Transverse colon (tissue), 4 donors: ENCODE data around the gene CLTC. TPM values are rescaled to one million over a fixed set of nuclear protein-coding genes. Genes with fewer than 3 reads are reported as not detected.

ENCODE experiments used
- DNase-seq: peaks from one replicate; pipeline ENCODE4 v3.0.0-alpha.2; 2019
- H3K27ac ChIP-seq, 4 donors: fragments of 200-600 bp; sonication (generic); 2 replicates each; pipeline ENCODE4 v1.5.1; 2016 to 2018; ENCODE audit warnings: inconsistent platforms in 4 of 4
- H3K27me3 ChIP-seq: fragments of 200-600 bp; sonication (generic); 2 replicates; pipeline ENCODE4 v1.5.1; 2017; ENCODE audit warnings: inconsistent platforms
- H3K36me3 ChIP-seq, 4 donors: fragments of 200-600 bp; sonication (generic); 2 replicates each; pipeline ENCODE4 v1.5.1; 2017 to 2019; ENCODE audit warnings: inconsistent platforms in 4 of 4
- H3K4me1 ChIP-seq, 4 donors: fragments of 200-600 bp; sonication (generic); 2 replicates each; pipeline ENCODE4 v1.5.1; 2017 to 2020; ENCODE audit warnings: inconsistent platforms in 4 of 4
- H3K4me3 ChIP-seq, 4 donors: fragments of 200-600 bp; sonication (generic); 1 replicate in 1 of 4; 2 replicates in 3 of 4; pipeline versions ENCODE4 v1.5.1 to v1.6.1; 2017 to 2019; ENCODE audit warnings: inconsistent platforms in 4 of 4
- H3K9me3 ChIP-seq, 2 donors: fragments of 200-600 bp; sonication (generic); 2 replicates each; pipeline ENCODE4 v1.5.1; 2017 to 2019; ENCODE audit warnings: inconsistent platforms in 2 of 2
- CTCF ChIP-seq, 5 experiments: fragments of 200-600 bp in 3 of 5; fragments of 450-650 bp in 2 of 5; sonication (generic) in 3 of 5; IDR thresholded peaks; 1 replicate in 2 of 5; 2 replicates in 3 of 5; pipeline ENCODE4 v1.5.1; 2016 to 2017; ENCODE audit warnings: antibody characterized with exemption in 5 of 5, inconsistent platforms in 3 of 5, mild to moderate bottlenecking in 2 of 5, moderate library complexity in 1 of 5
- EP300 ChIP-seq: sonication (generic); formaldehyde crosslinking; IDR thresholded peaks from one replicate; pipeline ENCODE4 v1.6.1; 2017; ENCODE audit warnings: antibody characterized with exemption, low read depth
- POLR2A ChIP-seq: fragments of 450-650 bp; IDR thresholded peaks from one replicate; pipeline ENCODE4 v1.6.1; 2016; ENCODE audit warnings: antibody characterized with exemption, mild to moderate bottlenecking, moderate library complexity
- POLR2AphosphoS5 ChIP-seq, 3 donors: sonication (generic); formaldehyde crosslinking; IDR thresholded peaks; one replicate each; pipeline ENCODE4 v1.6.1; 2016; ENCODE audit warnings: antibody characterized with exemption in 3 of 3
- WGBS, 2 donors: methylation state at CpG; one replicate each; pipeline ENCODE4 v1.1.5; 2018; ENCODE audit warnings: low coverage in 1 of 2; 5-methylcytosine and 5-hydroxymethylcytosine counted together
- in situ Hi-C, 4 donors: fragments of 200-750 bp; cut with MboI; loops; one replicate each; pipeline versions ENCODE4 v1.15.0 to v1.15.1; 2017; ENCODE audit warnings: low sequenced_read_pairs in 3 of 4, low pct_ligation_motif_present in 1 of 4, low pct_unique_long_range_greater_than_20kb in 1 of 4
- intact Hi-C: fragments of 100-400 bp; cut with DNase I; formaldehyde crosslinking; loops from one replicate; pipeline ENCODE4 v1.15.1; 2023; ENCODE audit warnings: low total_unique reads
- total RNA-seq, 4 donors: library from RNA; depleted of rRNA; stranded (reverse); fragments of >200 nt; gene quantifications; one replicate each; pipeline ENCODE4 v1.1.0, GENCODE V29; 2016

Gene CLTC
- total RNA-seq, 4 donors from 2014 or later = 165 to 283 (median 242) TPM

DNA sequence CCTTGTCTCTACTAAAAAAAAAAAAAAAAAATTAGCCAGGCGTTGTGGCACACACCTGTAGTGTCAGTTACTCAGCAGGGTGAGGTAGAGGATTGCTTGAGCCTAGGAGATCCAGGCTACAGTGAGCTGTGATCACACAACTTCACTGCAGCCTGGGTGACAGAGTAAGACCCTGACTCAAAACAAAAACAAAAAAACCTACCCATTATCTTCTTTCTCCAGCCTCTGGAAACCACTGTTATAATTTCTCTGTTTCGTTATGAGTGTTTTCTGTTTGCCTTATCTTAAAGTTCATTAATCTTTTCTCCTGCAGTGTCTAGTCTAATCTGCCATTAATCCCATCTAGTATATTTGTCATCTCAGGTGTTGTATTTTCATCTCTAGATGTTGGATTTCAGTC lies 18.6 kb upstream of the CLTC start:
- H3K9me3 ChIP-seq = no peaks in the 10 kb centered on the region
- DNase-seq = no peak
- H3K27ac ChIP-seq = no peak overlapping the region
- in situ Hi-C loops = no loop called here
- intact Hi-C loops = no loop called here
- peaks cover 0 to 26% (median 11%) of the 10 kb centered on the region in 4 donors for H3K36me3 ChIP-seq
- H3K4me3 ChIP-seq = no peak overlapping the region
- H3K4me1 ChIP-seq = no peaks in the 10 kb centered on the region
- no peak for TF ChIP-seq POLR2A
- TF ChIP-seq POLR2AphosphoS5 (IDR thresholded peaks at IDR 0.05) = no peak
- no peak for TF ChIP-seq EP300
- TF ChIP-seq CTCF (IDR thresholded peaks at IDR 0.05) = no peak
- no peaks in the 10 kb centered on the region for H3K27me3 ChIP-seq
- WGBS, 2 donors = 80 to 92% methylated on average over 1 to 2 of the region's 2 CpGs

DNA sequence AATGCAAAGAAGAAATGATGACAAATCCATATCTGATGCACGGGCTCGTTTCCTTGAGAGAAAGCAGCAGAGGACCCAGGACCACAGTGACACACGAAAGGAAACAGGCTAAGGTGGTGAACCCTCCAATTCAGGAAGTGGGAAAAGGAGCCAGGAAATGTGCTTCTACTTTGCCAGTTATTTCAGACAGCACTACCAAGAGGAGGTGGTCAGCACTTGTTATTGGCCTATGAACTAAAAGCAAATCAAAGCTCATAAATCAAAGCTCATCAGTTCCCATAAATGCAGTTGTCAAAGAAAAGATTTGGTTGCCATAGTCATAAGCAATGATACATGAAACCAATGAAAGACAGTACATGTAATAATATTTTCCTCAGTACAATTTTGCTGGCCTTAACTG lies 12.6 kb upstream of the CLTC start:
- Histone ChIP-seq H3K9me3 (no peaks in the 10 kb centered on the region), H3K36me3 (peaks cover 0 to 22% (median 10%) of the 10 kb centered on the region in 4 donors), H3K4me3 (no peak overlapping the region), H3K27me3 (no peaks in the 10 kb centered on the region), H3K27ac (no peak overlapping the region), H3K4me1 (no peaks in the 10 kb centered on the region)
- TF ChIP-seq POLR2A = no peak
- TF ChIP-seq EP300 = no peak
- no peak for TF ChIP-seq POLR2AphosphoS5 (IDR thresholded peaks at IDR 0.05)
- no peak for TF ChIP-seq CTCF (IDR thresholded peaks at IDR 0.05)
- no peak for DNase-seq
- intact Hi-C loops (no loop called here), in situ Hi-C loops (no loop called here)
- 76 to 83% methylated on average over 3 of the region's 3 CpGs for WGBS, 2 donors

- intact Hi-C loops = no loop called here
Measured at GRCh38 chr17:59607817-59608403, 11.8 kb upstream of the CLTC start.

DNA sequence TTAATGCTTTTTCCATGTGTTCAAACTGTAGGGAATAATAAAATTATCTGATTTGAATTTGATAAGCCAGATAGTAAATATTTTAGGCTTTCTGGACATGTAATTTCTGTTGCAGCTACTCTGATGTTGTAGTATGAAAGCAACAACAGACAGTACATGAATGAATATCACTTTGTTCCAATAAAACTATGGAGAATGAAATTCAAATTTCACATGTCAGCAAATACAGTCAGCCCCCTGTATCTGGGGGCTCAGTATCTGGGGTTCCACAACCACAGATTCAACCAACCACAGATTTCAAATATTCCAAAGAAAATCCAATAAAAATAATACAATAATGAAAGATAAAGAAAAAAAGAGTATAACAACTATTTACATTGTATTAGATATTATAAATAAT lies 8.2 kb upstream of the CLTC start:
- H3K27ac ChIP-seq = no peak overlapping the region
- H3K4me1 ChIP-seq = peaks cover 0 to under 1% (median 0%) of the 10 kb centered on the region in 4 donors
- H3K9me3 ChIP-seq = no peaks in the 10 kb centered on the region
- H3K4me3 ChIP-seq = no peak overlapping the region
- TF ChIP-seq EP300 (no peak), POLR2AphosphoS5 (IDR thresholded peaks at IDR 0.05) (no peak), CTCF (IDR thresholded peaks at IDR 0.05) (no peak), POLR2A (no peak)
- no peak for DNase-seq
- peaks cover 0 to 9% (median 0%) of the 10 kb centered on the region in 4 donors for H3K36me3 ChIP-seq
- H3K27me3 ChIP-seq = no peaks in the 10 kb centered on the region
- in situ Hi-C loops = no loop called here
- intact Hi-C loops = no loop called here

More at GRCh38 chr17:59607817-59608403, 11.8 kb upstream of the CLTC start:
- Histone ChIP-seq H3K4me1 (no peaks in the 10 kb centered on the region), H3K4me3 (no peak overlapping the region), H3K27ac (no peak overlapping the region), H3K27me3 (no peaks in the 10 kb centered on the region), H3K36me3 (peaks cover 0 to 22% (median 10%) of the 10 kb centered on the region in 4 donors), H3K9me3 (no peaks in the 10 kb centered on the region)
- TF ChIP-seq POLR2AphosphoS5 (IDR thresholded peaks at IDR 0.05) = no peak
- TF ChIP-seq CTCF (IDR thresholded peaks at IDR 0.05) = peak in 1 of 5 experiments; percentile 20
- no peak for TF ChIP-seq POLR2A
- in situ Hi-C loops = no loop called here
- no peak for DNase-seq
- WGBS, 2 donors = 87 to 90% methylated on average over 3 to 5 of the region's 5 CpGs
